ENCODE measurements around the gene TUBA1A. TPM values are rescaled to one million over a fixed set of nuclear protein-coding genes. Genes with fewer than 3 reads are reported as not detected.
"Not testable (repeated sequence)": the region's sequence is repeated elsewhere in the genome, so short reads cannot be mapped to it uniquely, and the experiment has no call there.

The TUBA1A gene
- 329 and 349 TPM in 2 replicates for total RNA-seq (2014; rRNA removed; shearing (Covaris generic))
- polyA plus RNA-seq (2015; cell fraction: cytosol; rRNA removed): 230 and 270 TPM in 2 replicates
- 362 and 370 TPM in 2 replicates for polyA plus RNA-seq (2015; cell fraction: nucleus; rRNA removed)

DNA sequence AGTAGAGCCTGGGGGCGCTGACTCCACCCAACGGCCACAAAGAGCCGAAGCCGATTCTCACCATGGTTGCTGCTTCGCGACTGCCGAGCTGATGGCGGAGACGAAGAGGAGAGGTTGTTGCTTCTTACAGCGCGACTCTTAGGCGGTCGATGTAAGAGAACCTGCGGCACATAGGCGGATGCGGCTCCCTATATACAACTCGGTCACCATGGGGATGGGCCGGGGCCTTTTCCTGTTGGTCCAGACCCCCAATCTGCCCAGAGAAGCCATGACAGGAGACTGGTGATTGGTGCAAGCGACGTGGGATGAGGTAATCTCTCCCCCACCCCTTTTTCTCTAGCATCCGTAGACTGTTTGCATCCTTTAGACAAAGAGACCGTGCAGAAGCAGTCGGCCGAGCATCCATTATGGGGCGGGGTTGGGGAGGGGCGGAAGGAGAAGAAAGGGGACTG lies at the start of gene TUBA1A:
Gene TUBA1A (minus strand): TSS at position 165 of the 452 bp plus-strand sequence. CDS start 101 bp downstream, at position 64.
- peak; percentile 99 for DNase-seq (ENCODE audit: low read depth)

DNA sequence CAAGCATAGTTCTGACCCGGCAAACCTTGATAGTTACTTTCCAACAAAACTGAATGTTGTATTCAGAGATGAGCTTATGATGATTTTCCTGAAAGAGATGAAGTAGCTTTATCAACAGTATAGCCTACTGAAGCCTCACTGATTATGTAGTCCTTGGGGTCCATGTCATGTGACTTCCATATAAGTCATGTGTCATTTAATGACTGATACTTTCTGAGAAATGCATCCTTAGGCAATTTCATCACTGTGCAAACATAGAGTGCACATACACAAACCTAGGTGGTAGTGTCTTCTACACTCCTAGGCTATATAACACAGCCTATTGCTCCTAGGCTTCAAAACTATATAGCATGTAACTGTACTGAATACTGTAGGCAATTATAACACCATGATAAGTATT lies 47.5 kb upstream of the TUBA1A start:
- no peak for DNase-seq (ENCODE audit: low read depth)

DNA sequence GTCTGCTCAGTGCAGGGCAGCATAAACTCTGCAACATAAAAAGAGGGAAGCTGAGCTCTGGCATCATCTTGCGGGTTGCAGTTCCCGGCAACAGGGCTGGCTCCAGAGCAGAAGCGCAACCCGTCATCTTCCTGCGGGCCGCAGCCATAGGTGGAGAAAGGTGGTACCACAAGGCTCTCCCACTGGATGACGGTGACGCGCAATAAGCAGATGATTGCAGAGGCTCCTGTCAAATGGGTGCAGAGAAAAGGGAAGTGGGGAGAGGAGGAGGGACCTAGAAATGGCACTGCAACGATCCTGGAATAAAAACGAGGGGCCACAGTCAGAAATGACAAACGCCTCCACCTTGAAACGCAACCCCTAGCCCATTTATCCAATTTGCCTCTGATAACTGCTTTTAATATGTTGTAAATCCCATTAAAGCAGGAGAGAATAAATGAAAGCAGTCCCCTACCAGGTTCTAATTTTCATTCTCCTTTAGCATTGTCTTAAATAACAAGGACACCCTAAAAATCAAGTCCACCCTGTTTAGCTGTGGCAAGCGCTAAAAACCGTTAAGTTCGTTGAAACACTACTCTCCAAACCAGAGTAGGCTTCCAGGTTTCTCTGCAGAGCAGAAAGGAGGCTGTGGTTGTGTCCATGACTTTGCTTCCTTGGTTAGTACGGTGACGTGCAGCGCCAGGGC lies 45.1 kb upstream of the TUBA1A start:
- DNase-seq (ENCODE audit: low read depth): no peak

GRCh38 chr12:49232940-49233841 lies 44.3 kb upstream of the TUBA1A start:
- no peak for DNase-seq (ENCODE audit: low read depth)

DNA sequence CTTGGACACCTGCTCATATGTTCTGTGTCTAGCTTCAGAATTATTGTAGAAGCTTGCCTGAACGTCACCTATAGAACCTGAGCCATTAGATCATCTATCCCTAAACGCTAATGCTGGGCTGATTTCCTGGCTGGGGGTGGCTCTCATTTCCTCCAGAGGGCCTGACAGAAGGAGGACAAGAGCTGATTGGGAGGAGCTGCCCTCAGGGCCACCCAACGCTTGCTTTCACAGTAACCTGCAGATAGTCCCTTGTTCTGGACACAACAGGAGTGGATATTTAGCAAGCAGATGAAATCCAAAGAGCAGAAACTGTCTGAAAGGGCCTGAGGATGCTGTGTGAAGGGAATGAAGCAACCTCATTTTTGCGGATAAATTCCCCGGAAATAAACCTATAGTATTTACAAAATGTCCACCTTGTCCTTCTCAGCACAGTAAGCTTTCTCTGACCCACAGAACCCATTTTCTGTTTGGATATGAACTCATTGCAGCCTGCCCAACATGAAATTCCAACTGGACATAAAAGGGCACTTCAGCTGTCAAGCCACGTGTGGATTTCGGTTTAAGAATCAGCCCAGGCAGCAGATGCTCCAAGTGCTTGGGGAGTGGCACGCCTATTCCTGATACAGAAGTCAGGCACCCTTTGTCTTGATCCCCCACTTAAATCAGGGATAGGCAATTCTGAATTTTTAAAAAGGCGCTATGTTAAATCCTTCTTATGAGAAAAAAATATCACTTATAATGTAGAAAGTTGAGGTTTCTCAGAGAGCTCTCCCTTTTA lies 43.2 kb upstream of the TUBA1A start:
- no peak for DNase-seq (ENCODE audit: low read depth)

- DNase-seq (ENCODE audit: low read depth): no peak
These were observed 41.9 kb upstream of the TUBA1A start for GRCh38 chr12:49230805-49231194.

- no peak for DNase-seq (ENCODE audit: low read depth)
These were observed 41.4 kb upstream of the TUBA1A start for GRCh38 chr12:49230176-49230804.

DNA sequence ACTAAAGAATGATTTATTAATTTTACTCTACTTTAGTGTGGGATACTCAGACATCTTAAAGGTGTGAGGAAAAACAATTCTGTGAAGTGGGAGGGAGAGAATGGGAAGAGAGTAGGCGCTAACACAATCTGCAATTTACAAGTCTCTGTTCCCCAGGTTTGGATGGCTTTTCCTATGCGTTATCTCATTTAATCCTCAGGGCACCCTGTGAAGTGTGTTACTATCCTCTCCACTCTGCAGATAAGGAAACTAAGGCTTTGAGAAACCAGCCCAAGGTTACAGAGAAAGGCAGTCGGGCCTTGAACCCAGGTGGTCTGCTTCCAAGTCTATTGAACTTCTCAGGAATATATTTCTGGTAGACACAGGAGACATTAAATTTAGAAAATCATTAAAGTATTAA lies 39.8 kb upstream of the TUBA1A start:
- no peak for DNase-seq (ENCODE audit: low read depth)

GRCh38 chr12:49227713-49228112 lies 38.8 kb upstream of the TUBA1A start:
- DNase-seq (ENCODE audit: low read depth): no peak

DNA sequence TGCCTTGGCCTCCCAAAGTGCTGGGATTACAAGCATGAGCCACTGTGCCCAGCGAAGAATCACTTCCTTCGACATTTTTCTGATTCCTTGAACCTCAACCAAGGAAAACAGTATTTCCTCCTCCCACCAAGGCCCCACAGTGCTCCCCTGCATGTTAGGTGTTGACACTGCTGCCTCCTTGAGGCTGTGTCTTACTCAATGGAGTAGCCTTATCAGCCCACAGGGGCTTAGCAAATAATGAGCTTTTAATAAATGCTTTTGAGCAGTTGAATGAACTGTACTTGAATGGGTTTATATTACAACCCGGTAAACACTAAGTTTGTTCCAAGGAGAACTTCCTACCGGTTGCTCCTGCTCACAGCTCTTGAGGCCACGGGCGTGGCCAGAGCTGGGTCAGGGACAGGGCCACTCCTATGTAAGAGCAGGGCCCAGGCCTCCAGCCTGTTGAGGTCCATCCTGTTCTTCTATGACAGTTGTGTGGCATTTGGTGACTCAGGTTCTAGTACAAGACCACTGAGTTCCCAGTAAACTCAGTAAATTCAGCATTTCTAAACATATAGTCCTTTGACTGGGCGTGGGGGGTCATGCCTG lies 36.8 kb upstream of the TUBA1A start:
- DNase-seq (ENCODE audit: low read depth): peak; percentile 47

DNA sequence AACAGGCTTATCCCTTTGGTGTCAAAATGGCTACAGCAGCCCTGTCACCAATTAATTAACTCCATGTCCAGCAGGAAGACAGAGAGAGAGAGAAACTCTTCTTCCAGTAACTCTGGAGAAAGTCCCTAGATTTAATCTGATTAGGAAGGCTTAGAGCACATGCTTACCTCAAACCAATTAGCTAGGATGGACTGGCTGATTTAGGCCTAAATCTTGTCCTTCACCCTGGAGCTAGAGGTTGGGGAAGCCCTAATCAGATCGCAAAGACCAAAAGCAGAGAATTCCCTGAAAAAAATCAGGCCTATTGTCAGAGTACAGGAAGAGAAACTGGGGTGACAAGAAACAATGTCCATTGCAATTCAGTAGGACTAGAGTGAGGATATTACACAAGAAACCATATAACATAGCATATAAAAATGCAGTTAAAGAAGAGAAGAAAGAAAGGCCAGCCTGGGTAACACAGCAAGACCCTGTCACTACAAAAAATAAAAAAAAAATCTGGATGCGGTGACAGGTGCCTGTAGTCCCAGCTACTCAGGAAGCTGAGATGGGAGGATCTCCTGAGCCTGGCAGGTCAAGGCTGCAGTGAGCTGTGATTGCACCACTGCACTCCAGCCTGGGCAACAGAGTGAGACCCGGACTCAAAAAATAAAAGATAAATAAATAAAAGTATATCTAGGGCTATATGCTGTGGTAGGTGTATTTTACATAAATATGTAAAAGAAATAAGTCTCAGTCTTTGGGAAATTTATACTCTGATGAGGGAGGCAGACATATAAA lies 34.9 kb upstream of the TUBA1A start:
- DNase-seq (ENCODE audit: low read depth): no peak

DNA sequence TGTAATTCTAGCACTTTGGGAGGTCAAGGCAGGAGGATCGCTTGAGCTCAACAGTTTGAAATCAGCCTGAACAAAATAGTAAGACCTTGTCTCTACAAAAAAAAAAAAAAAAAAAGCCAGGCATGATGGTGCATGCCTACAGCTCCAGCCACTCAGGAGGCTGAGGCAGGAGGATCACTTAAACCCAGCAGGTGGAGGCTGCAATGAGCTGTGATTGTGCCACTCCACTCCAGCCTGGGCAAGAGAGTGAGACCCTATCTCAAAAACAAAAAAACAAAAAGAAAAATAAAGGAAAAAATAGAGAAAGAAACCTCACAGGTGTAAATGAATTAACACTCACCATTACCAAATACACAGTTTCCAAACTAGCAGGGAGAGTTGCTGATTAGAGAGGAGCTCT lies 34.2 kb upstream of the TUBA1A start:
- DNase-seq (ENCODE audit: low read depth): no peak

DNA sequence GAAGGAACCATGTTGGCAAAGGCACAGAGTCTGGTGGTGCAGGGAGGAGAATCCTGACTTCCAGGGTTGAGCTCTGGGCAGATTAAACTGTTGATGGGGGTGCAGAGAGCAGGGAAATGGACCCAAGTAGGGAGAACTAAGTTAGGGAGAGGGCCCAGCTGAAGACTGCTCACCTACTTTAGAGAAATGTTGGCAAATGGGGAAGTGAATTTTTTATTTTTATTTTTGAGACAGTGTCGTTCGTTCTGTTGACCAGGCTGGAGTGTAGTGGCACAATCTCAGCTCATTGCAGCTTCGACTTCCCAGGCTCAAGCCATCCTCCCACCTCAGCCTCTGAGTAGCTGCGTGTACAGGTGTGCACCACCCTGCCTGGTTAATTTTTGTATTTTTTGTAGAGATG lies 32.1 kb upstream of the TUBA1A start:
- DNase-seq (ENCODE audit: low read depth): no peak

DNA sequence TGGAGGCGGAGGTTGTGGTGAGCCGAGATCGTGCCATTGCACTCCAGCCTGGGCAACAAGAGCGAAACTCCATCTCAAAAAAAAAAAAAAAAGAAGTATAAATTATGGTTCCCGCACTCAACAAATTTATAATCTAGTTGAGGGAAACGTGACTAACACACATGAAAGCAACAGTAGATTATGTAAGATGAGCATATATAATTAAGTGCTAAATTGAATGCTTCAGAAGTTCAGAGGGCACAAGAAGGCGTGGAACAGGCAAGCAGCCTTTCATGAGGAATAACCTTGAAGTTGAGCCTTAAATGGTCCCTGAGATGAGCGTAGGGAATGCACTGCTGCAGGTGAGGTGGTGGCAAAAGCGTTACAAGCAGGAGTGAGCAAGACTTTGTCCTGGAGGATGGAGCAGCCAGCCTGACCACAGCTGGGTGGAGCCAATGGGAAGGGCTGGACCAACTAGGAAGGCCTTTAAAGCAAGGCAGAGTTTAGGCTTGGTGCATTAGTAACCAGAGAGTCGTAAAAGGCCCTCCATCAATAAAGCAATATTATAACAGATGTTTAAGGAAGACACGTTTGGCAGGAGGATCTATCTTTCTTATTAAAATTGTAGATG lies 30.6 kb upstream of the TUBA1A start:
- no peak for DNase-seq (ENCODE audit: low read depth)

GRCh38 chr12:49212572-49212971 lies 23.7 kb upstream of the TUBA1A start:
- no peak for DNase-seq (ENCODE audit: low read depth)

DNA sequence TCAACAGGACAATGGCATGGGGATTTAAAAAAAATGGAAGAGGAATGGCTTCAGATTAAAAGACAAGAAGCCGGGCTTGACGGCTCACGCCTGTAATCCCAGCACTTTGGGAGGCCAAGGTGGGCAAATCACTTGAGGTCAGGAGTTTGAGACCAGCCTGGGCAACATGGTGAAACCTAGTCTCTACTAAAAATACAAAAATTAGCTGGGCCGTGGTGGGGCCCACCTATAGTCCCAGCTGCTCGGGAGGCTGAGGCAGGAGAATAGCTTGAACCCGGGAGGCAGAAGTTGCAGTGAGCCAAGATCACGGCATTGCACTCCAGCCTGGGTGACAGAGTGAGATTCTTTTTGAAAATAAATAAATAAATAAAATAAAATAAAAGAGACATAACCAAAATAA lies 21.8 kb upstream of the TUBA1A start:
- DNase-seq (ENCODE audit: low read depth): not testable (repeated sequence)

GRCh38 chr12:49208676-49209075 lies 19.8 kb upstream of the TUBA1A start:
- no peak for DNase-seq (ENCODE audit: low read depth)

- no peak for DNase-seq (ENCODE audit: low read depth)
These were observed 19.3 kb upstream of the TUBA1A start for GRCh38 chr12:49208146-49208545.

DNA sequence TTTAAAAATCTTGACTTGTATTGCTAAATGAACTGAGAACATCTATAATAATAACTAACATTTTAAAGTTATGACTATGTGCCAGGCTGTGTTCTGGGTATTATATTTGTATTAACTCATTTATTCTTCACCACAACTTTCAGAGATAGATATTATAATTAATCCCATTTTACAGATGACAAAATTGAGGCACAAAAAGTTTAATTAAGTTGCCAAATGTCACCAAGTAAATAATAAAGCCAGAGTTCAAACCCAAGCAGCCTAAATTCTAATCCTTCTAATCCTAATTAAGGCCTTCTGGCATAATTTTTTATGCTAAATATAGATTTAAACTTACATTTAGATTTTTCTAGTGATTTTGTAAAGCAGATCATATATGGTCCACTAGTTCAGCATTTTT lies 17.5 kb upstream of the TUBA1A start:
- no peak for DNase-seq (ENCODE audit: low read depth)

All from HT1080 (cell line).